Suprapubic skin (tissue), 4 donors: ENCODE data around the gene ROR2.
"Not testable (repeated sequence)": the region's sequence is repeated elsewhere in the genome, so short reads cannot be mapped to it uniquely, and the experiment has no call there.

Experiments
- EP300 ChIP-seq: sonication (generic); formaldehyde crosslinking; IDR thresholded peaks from one replicate; pipeline ENCODE4 v1.6.1; 2017; ENCODE audit warnings: antibody characterized with exemption
- POLR2AphosphoS5 ChIP-seq, 3 donors: sonication (generic); formaldehyde crosslinking; IDR thresholded peaks; one replicate each; pipeline ENCODE4 v1.6.1; 2017; ENCODE audit warnings: antibody characterized with exemption in 3 of 3
- TF ChIP-seq, protein P1 (sequence below), 2 donors: fragments of 200-600 bp in 1 of 2; fragments of 450-650 bp in 1 of 2; sonication (generic) in 1 of 2; IDR thresholded peaks; one replicate each; pipeline ENCODE4 v1.5.1; 2016 to 2019; ENCODE audit warnings: antibody characterized with exemption in 2 of 2, mild to moderate bottlenecking in 1 of 2, moderate library complexity in 1 of 2

DNA sequence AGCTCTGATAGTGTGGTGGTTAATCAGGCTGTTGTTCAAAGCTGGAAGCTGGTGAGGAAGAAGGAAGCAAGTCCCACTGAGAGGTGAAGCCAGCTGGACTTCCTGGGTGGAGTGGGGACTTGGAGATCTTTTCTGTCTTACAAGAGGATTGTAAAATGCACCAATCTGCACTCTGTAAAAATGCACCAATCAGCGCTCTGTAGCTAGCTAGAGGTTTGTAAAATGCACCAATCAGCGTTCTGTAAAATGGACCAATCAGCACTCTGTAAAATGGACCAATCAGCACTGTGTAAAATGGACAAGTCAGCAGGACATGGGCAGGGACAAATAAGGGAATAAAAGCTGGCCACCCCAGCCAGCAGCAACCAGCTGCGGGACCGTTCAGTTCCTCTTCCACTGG is 432.7 kb downstream of the ROR2 start:
- TF ChIP-seq EP300; POLR2AphosphoS5 (IDR thresholded peaks at IDR 0.05): not testable (repeated sequence)
- TF ChIP-seq, protein P1, sequence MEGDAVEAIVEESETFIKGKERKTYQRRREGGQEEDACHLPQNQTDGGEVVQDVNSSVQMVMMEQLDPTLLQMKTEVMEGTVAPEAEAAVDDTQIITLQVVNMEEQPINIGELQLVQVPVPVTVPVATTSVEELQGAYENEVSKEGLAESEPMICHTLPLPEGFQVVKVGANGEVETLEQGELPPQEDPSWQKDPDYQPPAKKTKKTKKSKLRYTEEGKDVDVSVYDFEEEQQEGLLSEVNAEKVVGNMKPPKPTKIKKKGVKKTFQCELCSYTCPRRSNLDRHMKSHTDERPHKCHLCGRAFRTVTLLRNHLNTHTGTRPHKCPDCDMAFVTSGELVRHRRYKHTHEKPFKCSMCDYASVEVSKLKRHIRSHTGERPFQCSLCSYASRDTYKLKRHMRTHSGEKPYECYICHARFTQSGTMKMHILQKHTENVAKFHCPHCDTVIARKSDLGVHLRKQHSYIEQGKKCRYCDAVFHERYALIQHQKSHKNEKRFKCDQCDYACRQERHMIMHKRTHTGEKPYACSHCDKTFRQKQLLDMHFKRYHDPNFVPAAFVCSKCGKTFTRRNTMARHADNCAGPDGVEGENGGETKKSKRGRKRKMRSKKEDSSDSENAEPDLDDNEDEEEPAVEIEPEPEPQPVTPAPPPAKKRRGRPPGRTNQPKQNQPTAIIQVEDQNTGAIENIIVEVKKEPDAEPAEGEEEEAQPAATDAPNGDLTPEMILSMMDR (IDR thresholded peaks at IDR 0.05): not testable (repeated sequence)
